LoVo (cell line): Measurements from ENCODE around the gene UQCR11.

ENCODE experiments used
- DNase-seq: peaks from one replicate; pipeline ENCODE4 v3.0.0-alpha.2; 2016; ENCODE audit warnings: low spot score

The UQCR11 gene

GRCh38 chr19:1590641-1591397 is 14.4 kb downstream of the UQCR11 start:
- no peak for DNase-seq

GRCh38 chr19:1587872-1588271 is 17.4 kb downstream of the UQCR11 start:
- no peak for DNase-seq

GRCh38 chr19:1585243-1585580 is 20.1 kb downstream of the UQCR11 start:
- DNase-seq = no peak

DNA sequence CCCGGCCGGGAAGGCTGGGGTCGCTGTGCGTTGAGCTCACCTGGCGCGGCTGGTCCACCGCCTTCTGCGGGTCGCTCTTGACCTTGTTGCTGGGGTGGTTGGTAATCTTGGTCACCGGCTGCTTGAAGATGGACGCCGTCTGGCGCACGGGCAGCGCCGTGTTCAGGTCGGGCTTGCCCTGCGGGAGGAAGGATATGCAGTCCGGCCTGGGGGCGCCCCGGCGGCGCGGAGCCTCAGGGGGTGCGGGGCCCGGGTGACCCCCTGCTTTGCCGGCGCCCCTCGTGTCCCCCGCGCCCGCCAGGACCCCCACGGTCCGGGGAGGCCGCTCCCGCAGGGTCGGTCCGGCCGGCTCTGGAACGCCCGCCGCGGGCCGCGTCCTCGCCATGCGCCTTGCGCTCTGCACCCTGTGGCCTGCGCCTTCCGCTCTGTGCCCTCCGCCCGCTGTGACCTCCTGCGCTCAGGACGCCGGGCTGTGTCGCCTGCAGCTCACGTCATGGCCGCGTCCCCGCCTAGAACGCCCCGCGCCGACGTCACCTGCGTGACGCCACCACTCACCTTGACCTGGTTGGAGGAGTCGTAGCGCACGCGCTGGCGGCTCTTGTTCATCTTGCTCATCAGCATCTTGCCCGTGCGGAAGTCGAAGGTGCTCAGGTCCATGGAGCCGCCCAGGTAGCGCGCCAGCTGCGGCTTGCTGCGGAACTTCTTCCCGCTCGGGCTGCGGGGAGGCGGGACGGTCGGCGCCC is 20.6 kb downstream of the UQCR11 start:
- DNase-seq = no peak

GRCh38 chr19:1582201-1582600 is 23.1 kb downstream of the UQCR11 start:
- DNase-seq = no peak

- DNase-seq = no peak
Measured at GRCh38 chr19:1580957-1581356, 24.3 kb downstream of the UQCR11 start.

- no peak for DNase-seq
Measured at GRCh38 chr19:1580382-1580781, 24.9 kb downstream of the UQCR11 start.

- no peak for DNase-seq
Measured at GRCh38 chr19:1579222-1579621, 26.0 kb downstream of the UQCR11 start.

GRCh38 chr19:1577929-1578618 is 27.2 kb downstream of the UQCR11 start:
- DNase-seq = no peak

DNA sequence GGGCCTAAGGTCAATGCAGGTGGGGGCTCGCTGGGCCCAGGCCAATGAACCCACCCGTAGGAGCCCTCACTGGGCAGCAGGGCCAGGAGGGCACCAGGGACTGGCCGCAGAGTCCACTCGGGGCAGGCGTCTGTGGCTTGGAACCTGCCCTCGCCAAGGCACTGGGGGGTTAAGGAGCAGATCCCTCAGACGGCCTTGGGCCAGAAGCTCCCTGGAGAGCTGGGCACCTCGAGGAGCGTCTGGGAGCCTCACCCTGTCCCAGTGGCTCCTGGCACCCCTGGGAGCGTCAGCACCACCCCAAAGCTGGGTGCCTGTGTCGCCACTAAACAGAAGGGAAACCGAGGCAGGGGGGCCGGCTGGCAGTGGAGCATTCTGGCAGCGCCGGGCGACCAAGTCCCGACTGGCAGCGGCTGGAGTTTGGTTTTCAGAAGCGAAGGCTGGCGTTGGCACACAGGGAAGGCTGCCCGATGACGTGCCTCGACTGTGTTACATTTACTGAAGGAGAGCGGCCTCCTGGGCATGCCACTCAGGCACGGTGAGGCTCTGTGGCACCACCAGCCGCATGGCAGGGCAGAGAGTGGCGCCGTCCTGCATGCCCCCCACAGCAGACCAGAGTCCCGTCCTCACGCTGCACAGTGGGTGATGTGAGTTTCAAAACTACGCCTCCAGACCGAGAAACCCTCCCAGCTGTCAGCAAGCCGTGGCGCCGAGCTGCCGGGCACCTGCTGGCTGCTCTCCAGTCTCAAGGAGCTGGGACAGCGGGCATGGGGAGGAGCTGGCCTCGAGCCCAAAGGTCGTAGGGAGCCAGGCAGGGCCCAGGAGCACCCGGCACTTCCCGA is 28.0 kb downstream of the UQCR11 start:
- DNase-seq = no peak

- no peak for DNase-seq
Measured at GRCh38 chr19:1576242-1577089, 28.8 kb downstream of the UQCR11 start.

- no peak for DNase-seq
Measured at GRCh38 chr19:1575323-1576241, 29.7 kb downstream of the UQCR11 start.

- DNase-seq = no peak
Measured at GRCh38 chr19:1574354-1575136, 30.7 kb downstream of the UQCR11 start.

DNA sequence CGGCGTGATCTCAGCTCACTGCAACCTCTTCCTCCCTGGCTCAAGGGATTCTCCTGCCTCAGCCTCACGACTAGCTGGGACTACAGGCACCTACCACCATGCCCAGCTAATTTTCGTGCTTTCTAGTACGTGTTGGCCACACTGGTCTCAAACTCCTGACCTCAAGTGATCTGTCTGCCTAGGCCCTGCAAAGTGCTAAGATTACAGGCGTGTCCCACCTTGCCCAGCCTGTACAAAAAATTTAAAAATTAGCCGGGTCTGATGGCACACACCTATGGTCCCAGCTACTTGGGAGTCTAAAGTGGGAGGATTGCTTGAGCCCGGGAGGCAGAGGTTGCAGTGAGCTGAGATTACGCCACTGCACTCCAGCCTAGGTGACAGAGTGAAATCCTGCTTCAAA is 32.5 kb downstream of the UQCR11 start:
- DNase-seq = no peak

DNA sequence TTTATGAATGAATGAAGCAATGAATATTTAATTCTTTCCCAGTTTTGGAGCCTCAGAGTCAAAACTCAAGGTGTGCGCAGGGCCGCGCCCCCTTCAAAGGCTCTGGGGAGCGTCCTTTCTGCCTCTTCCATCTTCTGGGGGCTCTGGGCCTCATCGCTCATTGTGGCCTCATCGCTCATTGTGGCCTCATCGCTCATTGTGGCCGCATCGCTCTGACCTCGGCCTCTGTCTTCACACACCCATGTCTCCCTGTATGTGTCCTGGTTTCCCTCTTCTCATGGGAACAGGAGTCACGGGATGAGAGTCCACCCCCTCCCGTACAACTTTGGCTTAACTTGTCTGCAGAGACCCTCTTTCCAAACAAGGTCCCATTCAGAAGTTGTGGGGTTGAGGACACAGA is 33.9 kb downstream of the UQCR11 start:
- DNase-seq = no peak

- no peak for DNase-seq
Measured at GRCh38 chr19:1570836-1571235, 34.4 kb downstream of the UQCR11 start.

- DNase-seq = no peak
Measured at GRCh38 chr19:1569997-1570396, 35.3 kb downstream of the UQCR11 start.

GRCh38 chr19:1568320-1569019 is 36.8 kb downstream of the UQCR11 start, which contains the start of gene MEX3D:
MEX3D (minus strand) TSS chr19:1568325; CDS start chr19:1568058, 267 bp downstream.
- peak; percentile 81 for DNase-seq

DNA sequence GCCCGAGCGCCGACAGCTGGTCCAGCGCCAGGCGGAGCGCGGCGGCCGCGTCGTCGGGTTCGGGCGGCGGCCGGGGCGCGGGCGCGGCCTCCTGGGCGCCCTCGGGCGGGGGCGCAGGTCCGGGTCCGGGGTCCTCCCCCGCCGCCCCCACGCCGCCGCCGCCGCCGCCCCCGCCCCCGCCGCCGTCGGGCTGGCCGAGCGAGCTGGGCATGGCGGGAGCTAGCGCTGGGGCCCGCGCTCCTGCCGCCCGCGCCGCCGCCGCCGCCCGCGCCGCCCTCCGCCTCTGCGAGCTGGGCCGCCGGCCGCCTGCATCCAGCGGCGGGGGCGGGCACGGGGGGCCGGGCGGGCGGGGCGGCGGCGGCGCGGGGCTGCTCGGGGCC is 37.4 kb downstream of the UQCR11 start:
- DNase-seq = no peak
